OCI-LY3 (cell line): ENCODE data around the gene COL1A1.

Experiments
- H2AFZ ChIP-seq: fragments of 200-600, 300-600 bp; shearing (Covaris generic); 2 replicates; pipeline ENCODE4 v1.6.0; 2014; ENCODE audit warnings: antibody characterized with exemption, low read depth, low read length
- H3K27ac ChIP-seq: fragments of 200-600, 300-600 bp; sonication (generic); 2 replicates; pipeline ENCODE4 v1.5.1; 2014; ENCODE audit warnings: mild to moderate bottlenecking, low read length, moderate library complexity, mixed read lengths
- H3K27me3 ChIP-seq: fragments of 200-600, 300-600 bp; sonication (generic); 2 replicates; pipeline ENCODE4 v1.6.1; 2014; ENCODE audit warnings: low read depth, low read length, mixed read lengths
- H3K36me3 ChIP-seq: fragments of 200-600, 300-600 bp; sonication (generic); replicated peaks from 2 replicates; pipeline ENCODE3; 2014; ENCODE audit warnings: low read depth, low read length, mixed read lengths
- H3K4me1 ChIP-seq: fragments of 300-600, 200-600 bp; sonication (generic); 2 replicates; pipeline ENCODE4 v1.6.1; 2014; ENCODE audit warnings: low read length, mixed read lengths
- H3K4me2 ChIP-seq: fragments of 200-600, 300-600 bp; sonication (generic); 2 replicates; pipeline ENCODE4 v1.6.1; 2014; ENCODE audit warnings: low read length, mixed read lengths
- H3K4me3 ChIP-seq: fragments of 300-600, 200-600 bp; sonication (generic); 2 replicates; pipeline ENCODE4 v1.5.1; 2014; ENCODE audit warnings: antibody characterized with exemption, mild to moderate bottlenecking, low read length, moderate library complexity
- H3K79me2 ChIP-seq: fragments of 300-600, 200-600 bp; shearing (Covaris generic); 2 replicates; pipeline ENCODE4 v1.6.1; 2014; ENCODE audit warnings: mild to moderate bottlenecking, low read length, mixed read lengths
- H3K9ac ChIP-seq: fragments of 300-600, 200-600 bp; shearing (Covaris generic); 2 replicates; pipeline ENCODE4 v1.6.0; 2014; ENCODE audit warnings: mild to moderate bottlenecking, low read length, moderate library complexity
- H3K9me3 ChIP-seq: fragments of 200-600, 300-600 bp; shearing (Covaris generic); 2 replicates; pipeline ENCODE4 v1.6.1; 2014; ENCODE audit warnings: low read length, mixed read lengths; ENCODE audit not compliant: insufficient read depth
- H4K20me1 ChIP-seq: fragments of 200-600, 300-600 bp; sonication (generic); 2 replicates; pipeline ENCODE4 v1.6.1; 2016; ENCODE audit warnings: low read length, mixed read lengths; ENCODE audit not compliant: insufficient read depth
- CTCF ChIP-seq: fragments of 200-600, 300-600 bp; sonication (generic); IDR thresholded peaks from 2 replicates; pipeline ENCODE4 v1.5.1; 2014; ENCODE audit warnings: antibody characterized with exemption, low read length, low read depth
- EZH2phosphoT487 ChIP-seq: fragments of 200-600 bp; shearing (Covaris generic); IDR thresholded peaks from 2 replicates; pipeline ENCODE4 v1.6.1; 2018; ENCODE audit warnings: antibody characterized with exemption, mixed run types, low read depth

Gene COL1A1

DNA sequence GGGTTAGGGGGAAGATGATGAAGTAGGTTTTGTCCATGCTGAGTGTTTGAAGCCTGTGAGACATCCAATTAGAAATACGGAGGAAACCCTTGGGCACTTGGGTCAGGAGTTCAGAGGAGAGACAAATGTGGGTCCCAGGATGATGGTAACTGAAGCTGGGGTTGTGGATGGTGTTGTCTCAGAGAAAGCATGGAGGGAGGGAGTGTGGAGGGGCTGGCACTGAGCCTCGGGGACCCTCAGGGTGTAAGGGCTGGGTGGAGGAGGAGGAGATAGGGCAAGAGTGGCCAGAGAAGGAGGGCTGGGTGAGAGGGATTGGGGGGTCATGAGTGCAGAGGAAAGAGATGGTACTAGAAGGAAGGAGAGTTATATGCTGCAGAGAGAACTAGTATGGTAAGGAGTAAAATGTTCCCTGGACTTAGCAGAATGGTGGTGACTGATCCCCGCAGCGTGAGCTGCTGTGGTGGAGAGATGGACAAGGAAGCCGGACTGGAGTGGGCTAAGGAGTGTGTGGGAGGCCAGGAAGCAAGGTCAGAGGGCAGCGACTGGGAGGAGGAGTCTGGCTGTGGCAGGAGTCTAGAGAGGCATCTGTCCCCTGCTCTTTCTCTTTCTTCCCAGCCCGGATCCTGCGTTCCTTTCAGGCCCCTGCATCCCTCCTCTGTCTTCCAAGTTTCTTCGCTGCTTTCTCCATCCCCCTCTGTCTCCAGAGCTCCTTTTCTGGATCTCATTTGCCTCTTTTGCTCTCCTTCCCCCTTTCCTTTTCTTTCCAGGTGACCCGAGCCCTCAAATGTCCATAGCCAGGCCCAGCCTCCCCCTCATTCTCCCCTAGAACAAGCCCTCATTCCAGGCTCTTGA is 3.9 kb upstream of the COL1A1 start:
- H4K20me1 ChIP-seq, result no peaks in the 10 kb centered on the region
- no peaks in the 10 kb centered on the region for H3K79me2 ChIP-seq
- H3K9me3 ChIP-seq, result no peaks in the 10 kb centered on the region
- no peak overlapping the region for H3K27ac ChIP-seq
- H3K27me3 ChIP-seq, result peaks cover 71% of the 10 kb centered on the region
- H3K4me2 ChIP-seq, result no peak overlapping the region
- H3K4me1 ChIP-seq, result peaks cover 9% of the 10 kb centered on the region; the same call in 1 of the 2 replicates
- no peak overlapping the region for H2AFZ ChIP-seq
- TF ChIP-seq EZH2phosphoT487 (no peak), CTCF (no peak)
- H3K4me3 ChIP-seq, result no peak overlapping the region
- H3K36me3 ChIP-seq, result no peaks in the 10 kb centered on the region
- H3K9ac ChIP-seq, result no peak overlapping the region

GRCh38 chr17:50204431-50204830 is 3.0 kb upstream of the COL1A1 start:
- no peak for TF ChIP-seq EZH2phosphoT487
- no peak for TF ChIP-seq CTCF
- Histone ChIP-seq H3K27ac (no peak overlapping the region), H3K9ac (no peak overlapping the region), H3K4me1 (peaks cover 9% of the 10 kb centered on the region; the same call in 1 of the 2 replicates), H2AFZ (no peak overlapping the region), H3K36me3 (no peaks in the 10 kb centered on the region), H3K4me3 (no peak overlapping the region), H3K9me3 (no peaks in the 10 kb centered on the region), H3K27me3 (peaks cover 71% of the 10 kb centered on the region), H3K4me2 (no peak overlapping the region), H4K20me1 (no peaks in the 10 kb centered on the region), H3K79me2 (no peaks in the 10 kb centered on the region)

DNA sequence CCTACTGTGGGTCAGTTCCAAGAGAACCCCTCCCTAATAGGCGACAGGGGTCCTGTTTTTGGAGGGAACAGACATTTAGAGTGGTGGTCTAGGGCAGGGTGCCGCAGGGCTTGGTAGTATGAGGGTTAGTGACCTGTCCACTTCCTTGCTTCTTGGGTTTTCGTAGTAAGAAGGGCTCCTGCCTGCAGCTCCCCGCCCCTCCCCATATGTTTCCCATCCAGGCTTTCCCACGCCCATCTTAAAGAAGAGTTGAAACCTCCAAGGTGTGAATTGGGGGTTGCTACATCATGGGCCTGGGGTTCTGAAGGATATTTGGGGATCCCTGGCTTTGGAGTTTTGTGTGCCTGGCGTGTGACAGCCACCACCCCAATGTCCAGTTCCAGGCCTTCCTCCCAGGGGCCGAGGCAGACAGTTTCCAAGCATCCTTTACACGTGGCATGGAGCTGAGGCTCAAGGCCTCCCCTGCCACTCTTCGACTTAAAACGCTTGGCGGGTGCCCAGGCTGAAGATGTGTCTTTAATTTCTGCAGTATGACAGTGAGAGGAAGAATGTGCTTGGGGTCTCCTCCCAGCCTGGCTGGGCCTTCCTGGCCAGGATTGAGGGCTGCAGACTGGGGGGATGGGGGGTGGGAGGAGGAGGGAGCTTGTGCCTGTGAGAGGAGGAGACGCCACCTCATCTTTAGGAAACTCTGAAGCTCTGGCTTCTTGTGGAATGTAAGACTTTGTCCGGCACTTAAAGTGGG is 2.3 kb upstream of the COL1A1 start:
- no peak overlapping the region for H3K27ac ChIP-seq
- H3K4me3 ChIP-seq, result no peak overlapping the region
- H3K4me1 ChIP-seq, result peaks cover 9% of the 10 kb centered on the region; the same call in 1 of the 2 replicates
- no peaks in the 10 kb centered on the region for H3K79me2 ChIP-seq
- H3K36me3 ChIP-seq, result no peaks in the 10 kb centered on the region
- no peaks in the 10 kb centered on the region for H4K20me1 ChIP-seq
- H3K9me3 ChIP-seq, result no peaks in the 10 kb centered on the region
- H3K27me3 ChIP-seq, result peaks cover 70% of the 10 kb centered on the region
- no peak overlapping the region for H3K9ac ChIP-seq
- no peak overlapping the region for H2AFZ ChIP-seq
- TF ChIP-seq CTCF (no peak), EZH2phosphoT487 (no peak)
- no peak overlapping the region for H3K4me2 ChIP-seq

DNA sequence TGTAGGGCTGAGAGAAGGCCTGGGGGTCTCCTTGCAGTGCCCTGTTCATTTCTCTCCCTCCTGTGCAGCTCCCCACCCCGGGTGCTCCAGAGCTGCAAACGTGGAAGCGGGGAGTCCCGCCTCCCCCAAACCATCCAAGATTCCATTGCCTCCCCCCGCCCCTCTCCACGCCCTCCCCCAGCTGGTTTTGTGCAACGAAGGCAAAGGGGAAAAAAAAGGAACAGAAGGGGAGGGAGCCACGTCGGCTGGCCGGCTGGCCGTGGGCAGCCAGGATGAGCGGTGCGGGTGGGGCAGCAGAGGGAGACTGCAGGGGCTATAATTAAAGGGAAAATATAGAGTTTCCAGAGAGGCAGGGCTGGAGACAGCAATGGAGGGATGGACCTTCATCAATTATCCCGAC is 1.7 kb upstream of the COL1A1 start:
- Histone ChIP-seq H3K4me2 (no peak overlapping the region), H3K4me1 (peaks cover 13% of the 10 kb centered on the region), H4K20me1 (no peaks in the 10 kb centered on the region), H3K4me3 (no peak overlapping the region), H3K27ac (no peak overlapping the region), H3K27me3 (peaks cover 64% of the 10 kb centered on the region), H2AFZ (no peak overlapping the region), H3K79me2 (no peaks in the 10 kb centered on the region), H3K36me3 (no peaks in the 10 kb centered on the region), H3K9ac (no peak overlapping the region), H3K9me3 (no peaks in the 10 kb centered on the region)
- TF ChIP-seq CTCF (no peak), EZH2phosphoT487 (no peak)
